GM21423 (cell line): ENCODE results near the gene LMO1.

Experiments
- ATAC-seq: cut with Tn5 transposase; IDR thresholded peaks from one replicate; pipeline ENCODE4 v1.9.1; 2021; ENCODE audit warnings: mild to moderate bottlenecking, moderate library complexity; ENCODE audit not compliant: unreplicated experiment

The LMO1 gene

DNA sequence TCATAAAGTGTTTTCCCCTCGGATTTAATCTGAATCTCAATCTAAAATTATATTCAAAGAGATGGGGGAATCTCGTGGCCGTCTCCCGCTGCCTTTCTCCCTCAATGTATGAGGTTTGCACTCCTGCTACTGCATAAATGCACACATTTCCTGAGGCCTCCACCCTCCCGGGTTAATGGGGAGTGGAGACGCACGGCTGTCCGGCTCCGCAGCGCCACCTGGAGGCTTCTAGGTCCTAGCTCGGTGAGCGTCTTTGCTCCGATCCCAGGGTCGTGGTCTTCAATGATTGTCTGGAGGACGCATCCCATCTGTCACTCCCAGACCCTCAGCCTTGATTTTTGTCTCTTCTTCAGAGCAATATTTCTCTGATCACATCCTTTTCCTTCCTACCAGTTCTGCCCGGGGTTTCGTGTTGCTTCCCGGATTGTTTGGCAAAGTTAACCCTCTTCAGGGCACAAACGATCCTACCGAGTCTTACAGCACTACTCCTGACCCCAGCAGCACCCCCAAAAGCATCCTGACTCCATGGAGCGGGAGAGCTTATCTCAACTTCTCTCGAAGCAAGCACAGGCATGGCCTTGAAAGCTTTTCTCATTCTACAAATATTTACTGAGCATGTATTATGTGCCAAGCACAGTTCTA lies at the start of gene LMO1:
Gene LMO1, minus strand, starts transcription at position 110 of the 642 bp plus-strand sequence. CDS start 516 bp downstream, outside the sequence.
- ATAC-seq = peak; percentile 67

DNA sequence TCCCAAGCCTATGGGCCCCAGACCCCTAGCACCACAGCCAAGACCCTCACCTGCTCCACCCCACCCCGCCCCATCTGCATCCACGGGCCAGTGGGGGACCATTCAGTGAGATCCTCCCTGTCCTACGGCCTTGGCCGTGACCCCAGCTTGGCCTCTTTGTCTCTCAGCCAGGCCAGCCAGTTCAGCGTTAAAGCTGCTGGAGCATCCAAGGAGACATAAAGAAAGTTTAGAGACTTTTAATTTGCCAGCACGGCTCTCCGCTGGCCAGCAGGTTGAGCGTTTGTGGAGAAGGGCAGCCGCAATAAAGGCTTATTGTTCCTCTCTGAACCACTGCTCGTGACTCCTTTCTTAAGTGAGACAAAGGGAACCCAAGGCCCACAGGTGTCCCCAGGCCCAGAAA lies 49.3 kb upstream of the LMO1 start:
- ATAC-seq = no peak

DNA sequence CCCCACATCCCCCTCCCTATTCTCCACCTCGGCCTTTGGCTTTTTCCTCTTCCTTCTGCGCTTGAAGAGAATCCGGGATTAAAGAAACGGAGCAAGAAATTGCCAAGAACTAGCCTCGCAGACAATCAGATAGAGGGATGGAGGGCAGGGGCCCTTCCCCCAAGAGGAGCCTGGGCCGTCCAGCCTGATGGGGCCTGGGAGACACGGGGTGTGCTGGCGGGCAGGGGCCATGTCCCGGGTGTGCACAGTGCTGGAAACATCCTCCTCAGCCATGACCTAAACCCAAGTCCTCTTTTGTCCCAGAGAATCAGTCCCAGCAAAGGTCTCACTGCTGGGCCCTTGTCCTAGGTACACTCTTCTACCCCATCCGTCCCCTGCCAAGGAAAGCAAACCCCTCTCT lies 47.7 kb upstream of the LMO1 start:
- no peak for ATAC-seq

DNA sequence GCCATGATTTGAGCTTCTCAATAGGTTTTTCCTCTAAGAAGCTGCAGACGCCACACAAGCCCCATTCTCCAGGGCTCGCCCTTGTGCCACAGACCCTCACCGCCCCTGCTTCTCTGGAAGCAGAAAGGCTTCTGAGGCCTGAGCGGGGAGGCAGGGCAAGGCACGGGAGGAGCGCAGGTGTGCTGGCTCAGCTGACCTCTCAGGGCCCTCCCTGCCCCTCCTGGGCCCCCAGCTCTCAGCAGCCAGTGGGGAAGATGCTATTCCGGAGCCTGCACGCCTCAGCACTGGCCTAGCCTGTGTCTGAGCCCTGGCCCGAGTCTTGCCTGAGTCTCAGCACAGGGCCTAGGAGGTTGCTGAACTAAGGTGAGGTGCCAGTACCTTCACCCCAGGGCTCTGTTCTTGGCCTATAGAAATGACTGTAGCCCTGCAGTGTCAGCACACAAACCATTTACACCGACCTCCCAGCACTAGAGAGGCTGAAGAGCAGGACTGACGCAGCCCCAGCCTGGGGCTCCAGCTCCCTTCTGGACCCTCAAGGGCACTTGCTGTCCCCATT lies 47.1 kb upstream of the LMO1 start:
- ATAC-seq = no peak

DNA sequence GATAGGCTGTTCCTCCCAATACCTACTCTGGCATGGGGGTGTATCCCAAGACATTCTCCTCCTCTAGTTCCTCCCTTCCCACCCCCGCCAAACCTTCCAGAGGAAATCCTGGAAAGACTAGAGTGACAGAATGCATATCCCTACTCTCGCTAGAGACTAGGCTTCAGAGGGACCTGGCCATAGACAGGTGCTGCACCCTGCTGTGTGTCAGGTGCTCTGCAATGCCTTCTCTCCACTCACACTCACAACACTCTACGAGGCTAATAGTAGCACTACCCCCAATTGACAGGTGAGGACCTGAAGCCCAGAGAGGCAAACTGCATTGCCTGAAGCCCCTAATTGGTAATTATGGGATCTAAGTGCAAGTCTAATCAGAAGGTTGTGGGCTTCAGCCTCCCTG lies 46.2 kb upstream of the LMO1 start:
- no peak for ATAC-seq

DNA sequence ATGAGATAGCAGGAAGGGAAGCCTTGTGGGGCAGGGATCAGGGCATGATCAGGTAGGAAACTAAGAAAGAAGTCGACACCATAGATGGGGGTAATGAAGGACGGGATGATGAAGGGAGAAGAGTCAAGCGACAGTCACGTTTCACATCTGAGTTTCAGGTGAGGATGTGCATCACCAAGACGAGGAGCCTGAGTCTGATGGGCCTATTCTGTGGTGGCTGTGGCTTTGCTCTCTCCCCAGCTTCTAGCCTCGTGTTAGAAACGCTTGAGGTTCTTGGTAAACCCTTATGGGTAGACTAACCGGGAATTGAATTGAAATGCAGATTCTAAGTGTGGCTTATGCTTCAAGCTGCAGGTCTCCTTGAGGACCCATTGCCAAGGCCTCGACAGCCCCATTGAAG lies 45.6 kb upstream of the LMO1 start:
- ATAC-seq = no peak

DNA sequence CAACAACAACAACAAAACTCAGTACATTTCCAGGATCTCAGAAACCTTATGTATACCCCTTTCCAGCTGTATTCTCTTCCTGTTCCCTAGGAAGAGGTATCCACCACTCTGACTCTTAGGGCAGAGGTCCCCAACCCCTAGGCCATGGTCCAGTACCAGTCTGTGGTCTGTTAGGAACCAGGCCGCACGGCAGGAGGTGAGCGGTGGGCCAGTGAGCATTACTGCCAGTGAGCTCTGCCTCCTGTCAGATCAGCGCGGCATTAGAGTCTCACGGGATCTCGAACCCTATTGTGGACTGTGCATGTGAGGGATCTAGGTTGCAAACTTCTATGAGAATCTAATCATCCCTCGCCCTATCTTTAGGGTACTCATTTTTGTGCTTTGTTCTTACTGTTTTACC lies 43.9 kb upstream of the LMO1 start:
- ATAC-seq = no peak

DNA sequence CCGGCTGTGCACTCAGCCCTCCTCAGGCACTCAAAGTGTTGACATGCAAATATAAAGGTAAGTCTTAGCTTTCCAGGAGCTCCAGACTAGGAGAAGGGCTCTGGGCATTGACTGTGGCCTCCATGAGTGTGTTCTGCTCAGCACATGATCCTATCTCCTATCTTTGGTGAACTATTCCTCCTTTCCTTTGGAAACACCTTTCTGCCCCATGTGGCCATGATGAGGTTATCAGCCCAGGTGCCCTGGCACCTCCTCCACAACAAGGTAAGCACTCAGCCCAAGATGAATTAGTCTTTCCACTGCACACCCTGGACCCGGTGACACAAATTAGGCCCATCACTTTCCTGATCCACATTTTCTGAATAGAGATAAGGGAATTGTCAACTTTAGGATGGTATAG lies 37.9 kb upstream of the LMO1 start:
- no peak for ATAC-seq

DNA sequence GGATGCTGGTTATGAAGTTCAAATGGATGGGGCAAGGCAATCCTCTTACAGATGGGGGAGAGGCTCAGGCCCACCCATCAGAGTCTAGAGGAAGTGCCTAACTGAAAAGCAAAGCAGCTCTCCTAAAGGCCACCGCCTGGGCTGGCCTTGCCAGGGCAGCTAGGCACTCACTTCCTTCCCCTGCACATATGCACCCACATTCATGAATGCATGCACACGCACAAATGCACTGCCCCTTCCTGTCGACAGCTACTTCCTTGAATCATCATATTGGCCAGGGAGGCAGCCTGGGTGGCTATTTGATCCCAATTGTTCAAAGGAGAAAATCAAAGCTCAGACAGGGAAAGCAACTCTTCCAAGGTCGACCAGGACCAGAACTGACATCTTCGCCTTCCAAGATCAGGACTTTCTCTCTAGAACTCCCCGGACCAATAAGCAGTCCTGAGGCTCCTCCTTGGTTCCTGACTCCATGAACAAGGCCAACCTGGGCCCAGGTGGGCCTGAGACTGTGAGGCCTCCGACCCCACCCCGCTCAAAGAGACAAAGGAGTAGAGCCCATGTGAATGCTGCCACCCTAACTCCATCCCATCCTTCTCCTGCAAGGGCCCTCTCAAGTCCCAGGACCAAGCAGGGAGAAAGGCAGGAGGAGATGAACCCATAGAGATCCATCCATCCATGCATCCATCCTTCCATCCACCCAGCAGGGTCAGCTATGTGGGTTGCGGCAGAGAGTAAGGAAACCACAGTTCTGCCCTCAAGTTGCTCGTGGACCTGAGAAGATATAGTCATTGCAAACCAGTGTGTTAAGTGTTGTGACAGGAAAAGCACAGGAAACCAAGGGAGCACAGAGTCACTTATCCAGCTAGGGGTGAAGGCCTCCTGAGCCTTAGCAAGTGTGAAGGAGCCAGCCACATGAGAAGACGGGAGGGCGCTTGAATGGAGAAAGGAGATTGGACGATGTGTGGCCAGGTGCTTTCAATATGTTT lies 35.4 kb upstream of the LMO1 start:
- ATAC-seq = no peak

DNA sequence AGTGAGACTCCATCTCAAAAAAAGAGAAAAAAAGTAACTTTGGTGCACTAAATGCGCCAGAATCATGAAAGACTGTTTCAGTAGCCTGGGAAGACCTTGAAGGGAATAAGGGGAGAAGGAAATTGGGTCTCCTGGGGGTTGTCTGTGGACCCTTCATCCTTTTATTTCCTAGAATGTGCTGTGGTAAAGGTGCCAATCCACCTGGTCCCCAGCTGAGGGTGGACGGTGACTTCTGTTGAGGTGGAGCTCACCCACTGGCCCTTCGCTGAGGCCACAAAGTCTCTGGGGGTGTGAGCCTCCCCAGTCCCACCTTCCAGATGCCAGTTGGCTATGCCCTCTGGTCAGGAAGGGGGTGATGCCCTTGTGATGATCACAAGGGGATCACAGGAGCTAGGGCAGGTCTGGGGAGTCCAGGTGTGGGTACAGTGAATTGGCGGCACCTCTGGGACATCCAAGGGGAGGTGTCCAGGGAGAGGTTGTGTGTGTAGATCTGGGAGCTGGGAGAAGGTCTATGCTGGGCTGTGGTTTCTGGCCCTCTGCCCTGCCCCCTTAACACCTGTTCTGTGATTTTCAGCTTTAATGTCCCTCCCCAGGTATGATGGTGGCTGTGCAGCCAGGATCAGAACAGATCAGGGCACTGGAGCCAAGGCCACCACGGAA lies 34.2 kb upstream of the LMO1 start:
- ATAC-seq = no peak

DNA sequence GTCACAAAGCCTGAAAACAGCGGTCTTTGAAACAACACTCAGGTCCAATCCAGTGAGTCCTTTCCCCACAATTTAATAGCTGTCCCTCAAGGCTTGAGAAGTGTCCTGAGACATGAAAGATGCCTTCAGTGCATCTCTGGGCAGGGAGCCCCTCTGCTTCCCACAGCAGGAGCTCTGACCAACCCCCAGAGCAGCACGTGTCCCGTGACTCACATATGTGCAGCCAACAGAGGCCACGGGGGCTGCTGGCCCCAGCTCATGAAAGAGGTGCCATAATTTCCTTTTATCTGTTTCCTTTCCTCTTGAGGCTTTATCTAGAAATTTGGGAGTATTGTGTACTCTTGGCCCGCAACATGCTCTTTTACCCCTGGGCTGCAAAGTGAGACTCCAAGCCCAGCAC lies 33.2 kb upstream of the LMO1 start:
- ATAC-seq = no peak

DNA sequence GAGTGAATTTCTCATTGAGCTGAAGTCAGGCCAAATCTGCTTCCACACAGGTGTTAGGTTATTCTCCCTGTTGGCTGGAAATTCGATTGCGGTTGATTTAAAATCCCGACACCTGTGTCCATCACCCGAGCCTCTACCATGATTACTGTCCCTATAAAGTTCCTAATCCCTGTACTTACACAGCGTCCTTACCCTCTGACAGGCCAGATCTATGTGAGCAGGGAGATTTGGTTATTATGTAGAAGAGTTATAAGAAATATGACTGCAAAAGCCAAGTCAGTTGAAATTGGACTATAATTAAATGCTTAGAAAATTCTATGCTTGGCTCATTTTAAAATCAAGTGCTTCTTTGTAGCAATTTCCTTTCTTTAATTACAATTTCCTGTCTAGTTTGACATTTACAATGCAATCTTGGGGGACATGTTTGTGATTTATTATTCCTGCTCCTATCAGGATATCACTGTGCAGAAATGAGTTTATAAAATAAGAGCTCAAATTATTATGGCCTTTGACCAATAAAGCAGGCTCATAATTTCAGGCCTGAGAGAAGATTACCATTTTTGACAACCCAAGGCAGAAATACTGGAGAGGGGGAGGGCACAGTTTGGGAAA lies 32.5 kb upstream of the LMO1 start:
- no peak for ATAC-seq

DNA sequence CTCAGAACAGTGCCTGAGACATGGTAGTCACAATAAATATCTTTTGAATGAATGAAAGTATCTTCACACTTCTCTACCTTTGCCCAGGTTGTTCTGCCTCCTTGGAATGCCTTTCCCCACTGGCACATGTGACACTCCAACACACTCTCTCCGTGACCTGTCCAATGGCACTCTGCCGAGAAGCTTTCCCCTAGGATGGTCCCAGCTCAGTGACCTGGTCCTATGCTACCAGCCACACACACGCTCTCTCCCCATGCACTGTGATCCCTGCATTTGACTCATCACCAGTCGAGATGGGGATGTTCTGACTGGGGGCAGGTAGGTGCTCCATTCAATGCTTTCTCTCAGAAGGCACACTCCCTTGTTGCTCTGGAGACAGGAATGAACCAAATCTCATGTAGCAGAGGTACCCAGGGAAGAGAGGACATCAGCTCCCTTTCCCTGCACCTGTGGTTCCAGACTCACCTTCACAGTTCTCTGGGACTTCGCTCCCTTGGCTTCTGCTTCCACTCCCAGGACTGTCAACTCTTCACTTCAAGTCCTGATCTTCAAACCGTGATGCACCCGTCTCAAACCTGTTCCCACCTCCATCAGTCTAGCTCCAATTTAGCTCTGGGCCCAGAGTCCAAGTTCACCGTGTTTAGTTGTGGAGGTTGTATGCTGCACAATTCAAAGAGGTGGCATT lies 30.7 kb upstream of the LMO1 start:
- no peak for ATAC-seq

DNA sequence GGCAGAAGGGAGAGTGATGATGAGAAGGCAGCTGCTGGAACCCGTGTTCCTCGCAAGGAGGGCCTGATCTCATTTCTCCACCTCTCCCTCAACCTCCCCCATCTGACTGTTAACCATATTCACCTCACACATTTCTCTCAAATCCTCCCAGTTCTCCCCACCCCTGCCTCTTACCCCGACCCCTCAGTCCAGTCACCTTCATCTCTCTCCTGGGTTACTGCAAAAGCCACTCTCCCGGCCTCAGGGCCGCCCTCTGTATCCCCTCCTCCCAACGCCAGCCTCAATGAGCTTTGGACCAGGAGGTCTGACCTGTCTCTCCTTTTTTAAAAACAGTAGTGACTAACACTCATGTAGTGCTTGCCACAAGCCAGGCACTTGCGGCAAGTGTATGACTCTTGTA lies 29.5 kb upstream of the LMO1 start:
- no peak for ATAC-seq

DNA sequence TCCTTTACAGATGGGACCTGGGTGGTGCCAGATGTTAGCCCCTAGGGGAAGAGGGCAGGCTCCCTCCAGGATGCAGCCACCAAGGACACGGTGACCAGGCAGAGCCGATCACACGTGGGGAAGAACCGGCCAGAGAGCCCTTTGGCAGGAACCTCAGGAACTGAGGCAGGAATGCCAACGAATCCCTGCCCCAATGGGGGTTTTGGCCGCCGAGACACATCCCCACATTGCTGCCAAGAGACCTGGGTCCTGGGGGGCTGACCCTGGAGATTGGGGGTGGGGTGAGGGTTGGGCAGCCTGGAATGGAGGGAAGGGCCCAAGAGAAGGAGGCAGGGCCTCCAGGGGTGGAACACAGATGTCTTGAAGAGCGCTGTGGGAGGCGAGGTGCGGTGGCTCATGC lies 28.7 kb upstream of the LMO1 start:
- ATAC-seq = no peak

DNA sequence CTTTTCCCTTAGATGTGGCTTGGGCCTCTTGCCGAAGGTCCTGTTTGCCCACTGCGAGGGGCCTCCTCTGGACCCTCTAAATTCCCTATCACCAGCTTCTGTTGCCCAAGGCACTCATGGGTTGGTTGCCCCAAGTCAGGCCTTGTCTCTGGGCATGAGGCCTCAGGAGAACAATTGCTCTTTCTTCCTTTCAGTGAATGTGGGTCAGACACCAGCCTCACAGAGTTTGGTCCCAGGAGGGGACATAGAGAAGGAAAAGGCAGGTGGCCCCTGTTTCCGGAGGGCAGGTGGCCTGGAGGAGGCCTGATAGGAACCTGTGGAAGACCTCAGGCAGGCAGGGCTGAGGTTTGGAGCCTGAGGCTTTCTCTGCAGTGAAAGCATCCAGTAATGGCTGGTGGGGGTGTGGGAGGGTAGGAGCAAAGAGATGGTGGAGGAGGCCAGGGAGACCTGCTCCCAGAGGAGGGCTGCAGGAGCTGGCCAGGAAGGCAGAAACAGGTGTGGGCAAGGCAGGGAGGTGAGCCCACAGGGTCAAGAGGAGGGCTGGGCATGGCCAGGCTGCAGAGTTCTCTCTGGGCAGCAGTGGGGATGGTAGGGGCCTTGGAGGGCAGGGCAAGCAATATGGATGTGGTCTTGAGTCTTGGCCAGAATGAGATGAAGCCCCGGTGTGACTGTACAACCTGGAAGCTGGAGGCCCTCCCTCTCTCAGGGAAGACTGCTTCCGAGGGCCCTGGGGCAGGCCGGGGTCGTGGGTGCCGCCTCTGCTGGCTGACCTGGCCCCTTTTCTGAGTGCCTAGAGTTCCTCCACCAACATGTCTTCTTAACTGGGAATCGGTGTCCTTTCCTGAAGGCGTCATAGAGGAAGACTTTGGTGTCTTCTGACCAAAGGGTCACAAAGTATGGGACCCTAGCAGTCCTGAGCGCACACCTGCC lies 28.0 kb upstream of the LMO1 start:
- no peak for ATAC-seq

DNA sequence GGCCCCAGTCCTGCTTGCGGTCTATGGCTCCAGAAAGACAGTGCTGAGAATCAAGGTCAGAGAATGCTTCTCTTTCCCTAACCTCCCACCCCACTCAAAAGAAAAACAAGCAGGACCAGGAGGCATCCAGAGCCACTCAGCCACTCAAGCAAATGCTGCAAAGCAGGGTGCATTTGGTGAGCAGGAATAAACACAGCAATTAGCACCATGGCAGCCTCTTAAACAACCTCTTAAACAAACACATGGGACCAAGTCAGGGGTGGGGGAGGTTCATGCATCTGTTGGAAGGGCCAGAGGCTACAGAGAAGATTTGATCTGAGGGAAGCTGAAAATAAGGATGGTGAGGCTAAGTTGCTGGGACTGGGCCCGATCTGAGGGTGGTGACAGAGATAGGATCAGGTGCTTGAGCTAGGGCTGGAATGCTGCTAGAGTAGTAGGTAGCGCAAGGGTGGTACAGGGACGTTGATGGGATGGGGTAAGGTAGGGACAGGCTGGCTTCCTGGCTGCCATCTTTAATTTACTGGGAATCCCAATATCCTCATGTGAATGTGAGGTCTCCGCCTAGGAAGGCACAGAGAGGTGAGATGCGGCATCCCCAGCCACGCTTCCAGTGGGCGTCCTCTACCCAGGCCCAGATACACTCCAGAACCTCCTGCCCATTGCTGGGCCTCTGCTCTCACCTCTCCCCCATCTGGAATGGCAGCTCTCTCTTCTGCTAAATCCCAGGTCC lies 26.6 kb upstream of the LMO1 start:
- ATAC-seq = no peak

DNA sequence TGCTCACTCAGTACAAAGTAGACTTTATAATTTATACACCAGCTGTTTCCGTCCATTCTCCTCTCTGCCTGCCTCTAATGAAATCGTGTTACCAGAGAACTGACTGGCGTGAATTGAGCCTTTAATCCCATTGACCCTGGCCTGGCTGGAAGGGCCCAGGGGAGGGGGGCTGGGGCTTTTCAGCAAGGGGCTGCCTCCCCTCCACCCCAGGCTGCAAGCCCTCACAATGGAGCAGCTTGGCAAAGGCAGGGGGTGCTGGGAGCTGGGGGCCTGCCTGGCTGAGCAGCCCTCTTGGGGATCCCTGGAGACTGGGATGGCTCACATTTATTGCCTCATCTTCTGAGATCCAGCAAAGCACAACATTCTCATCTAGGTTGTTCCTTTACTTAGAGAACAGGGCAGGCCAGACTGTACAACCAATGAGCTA lies 25.8 kb upstream of the LMO1 start:
- ATAC-seq = no peak
